NCI-H187 (cell line): ENCODE measurements around the gene FOXP2.
"Not testable (repeated sequence)": the region's sequence is repeated elsewhere in the genome, so short reads cannot be mapped to it uniquely, and the experiment has no call there.

Source experiments
- DNase-seq, 2 experiments: peaks; one replicate each; lab custom pipeline; 2025; lab: John Stamatoyannopoulos, UW

The FOXP2 gene

DNA sequence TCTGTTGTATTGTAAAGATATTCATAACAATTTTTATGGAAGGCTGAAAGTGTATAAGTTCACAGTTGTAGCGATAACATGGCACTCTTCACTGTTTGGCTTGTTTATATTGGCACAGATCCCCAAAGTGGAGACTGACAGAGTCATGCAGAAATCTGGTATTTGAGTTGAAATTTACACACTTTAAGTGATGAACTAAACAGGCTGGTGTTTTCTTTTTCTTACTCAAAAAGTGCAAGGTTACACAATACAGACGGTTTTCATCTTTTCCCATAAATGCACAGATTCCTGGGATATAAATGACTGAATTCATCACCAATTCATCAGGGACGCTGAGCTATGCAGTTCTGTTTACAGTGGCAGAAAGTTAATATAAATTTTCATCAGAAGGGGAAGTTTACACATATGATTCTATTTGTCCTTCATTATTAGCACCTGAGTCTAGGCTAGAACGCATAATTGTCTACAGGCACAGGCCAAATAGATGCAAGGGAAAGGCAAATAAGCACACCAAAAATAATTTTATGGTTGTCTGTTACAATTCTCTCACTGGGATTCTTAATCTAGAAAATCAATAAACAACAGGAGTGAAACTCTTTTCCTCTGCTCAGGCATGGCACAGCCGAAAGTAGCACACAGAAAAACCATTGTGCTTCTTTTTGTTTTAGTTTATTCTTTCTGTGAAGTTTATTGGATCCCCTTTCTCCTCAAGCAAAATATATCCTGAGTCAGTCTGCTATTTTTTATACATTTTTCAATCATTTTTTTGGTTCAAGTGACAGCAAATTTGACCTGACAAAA lies 88.0 kb downstream of the FOXP2 start:
- DNase-seq = no peak

DNA sequence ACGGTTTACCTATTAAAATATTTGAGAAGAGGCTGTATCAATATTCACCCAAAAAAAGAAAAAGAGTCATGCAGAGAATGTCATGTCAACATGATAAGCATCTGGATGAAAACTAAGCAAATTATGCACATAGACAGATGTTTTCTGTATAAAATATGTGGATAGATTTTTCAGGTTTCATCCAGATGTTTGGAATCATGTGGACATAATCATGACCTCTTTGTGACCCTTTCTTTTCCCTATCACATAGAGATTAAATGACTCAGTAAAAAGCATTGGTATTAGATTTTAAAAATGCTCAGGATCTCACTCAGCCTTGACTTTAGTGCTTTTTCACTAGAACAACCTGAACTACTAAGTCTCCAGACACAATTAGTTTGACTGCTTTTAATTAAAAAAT lies 90.0 kb downstream of the FOXP2 start:
- no peak for DNase-seq

DNA sequence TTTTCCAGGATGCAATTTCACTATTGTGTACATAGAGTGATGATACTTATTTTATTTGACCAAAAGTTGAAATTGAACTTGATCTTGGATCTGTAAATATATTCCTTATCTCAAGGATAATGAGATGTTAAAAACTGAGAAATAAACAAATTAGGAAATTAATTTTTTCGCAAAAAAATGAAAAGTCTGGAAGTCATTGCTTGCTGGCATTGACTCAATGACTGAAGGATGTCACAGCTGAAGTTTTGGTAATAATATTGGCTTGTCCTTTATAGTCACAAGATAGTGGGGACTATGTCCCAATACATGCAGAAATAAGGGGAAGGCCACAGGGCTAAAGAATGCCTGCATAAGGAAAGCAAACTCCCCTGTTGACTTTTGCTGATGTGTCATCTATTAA lies 92.8 kb downstream of the FOXP2 start:
- no peak for DNase-seq

GRCh38 chr7:114508086-114508485 lies 93.5 kb downstream of the FOXP2 start:
- DNase-seq = no peak

GRCh38 chr7:114510824-114511223 lies 96.2 kb downstream of the FOXP2 start:
- not testable (repeated sequence) for DNase-seq

- no peak for DNase-seq
These were observed 104.6 kb downstream of the FOXP2 start for GRCh38 chr7:114519240-114519639.

- DNase-seq = no peak
These were observed 107.5 kb downstream of the FOXP2 start for GRCh38 chr7:114522081-114522480.

DNA sequence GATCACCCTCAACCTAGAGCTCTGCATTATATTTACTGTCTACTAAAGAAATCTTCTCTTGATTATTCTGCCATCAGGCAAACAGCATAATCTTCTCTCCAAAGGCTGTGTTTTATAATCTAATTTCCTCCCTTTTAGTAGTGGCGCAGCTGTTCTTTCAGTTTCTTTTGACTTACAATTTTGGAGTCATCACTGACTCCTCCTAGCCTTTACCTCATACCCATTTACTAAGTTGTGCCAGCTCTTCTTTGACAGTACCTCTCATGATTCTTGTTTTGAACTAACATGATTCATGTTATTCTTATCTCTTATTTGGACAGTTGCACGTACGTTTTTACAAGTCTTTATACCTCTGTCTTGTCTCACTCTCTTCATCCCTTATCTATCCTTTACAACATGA lies 113.0 kb downstream of the FOXP2 start:
- DNase-seq = no peak

GRCh38 chr7:114530057-114530611 lies 115.5 kb downstream of the FOXP2 start:
- peak in 1 of 2 experiments; percentile 25 for DNase-seq

- no peak for DNase-seq
These were observed 116.7 kb downstream of the FOXP2 start for GRCh38 chr7:114531326-114531725.

DNA sequence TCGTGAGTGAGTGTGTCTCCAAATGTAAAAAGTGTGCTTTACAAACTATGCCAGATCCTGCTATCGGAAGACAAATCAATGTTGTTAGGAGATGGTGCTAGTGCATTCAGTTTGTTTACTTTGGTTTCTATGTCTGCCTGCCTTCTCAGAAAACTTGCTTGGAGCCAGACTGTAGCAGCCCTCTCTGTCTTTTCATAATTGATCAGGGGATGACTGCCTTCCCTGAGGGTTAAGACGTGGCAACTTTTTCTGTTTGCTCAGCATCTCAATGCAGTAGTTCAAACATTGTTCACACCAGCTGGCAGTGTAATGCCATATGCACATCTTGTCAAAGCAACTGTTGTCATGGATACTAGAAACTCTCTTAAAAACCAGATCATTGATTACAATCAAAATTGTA lies 118.5 kb downstream of the FOXP2 start:
- DNase-seq = peak in 1 of 2 experiments; percentile 27

GRCh38 chr7:114534953-114535352 lies 120.3 kb downstream of the FOXP2 start:
- DNase-seq = no peak

GRCh38 chr7:114539575-114539974 lies 125.0 kb downstream of the FOXP2 start:
- DNase-seq = no peak

DNA sequence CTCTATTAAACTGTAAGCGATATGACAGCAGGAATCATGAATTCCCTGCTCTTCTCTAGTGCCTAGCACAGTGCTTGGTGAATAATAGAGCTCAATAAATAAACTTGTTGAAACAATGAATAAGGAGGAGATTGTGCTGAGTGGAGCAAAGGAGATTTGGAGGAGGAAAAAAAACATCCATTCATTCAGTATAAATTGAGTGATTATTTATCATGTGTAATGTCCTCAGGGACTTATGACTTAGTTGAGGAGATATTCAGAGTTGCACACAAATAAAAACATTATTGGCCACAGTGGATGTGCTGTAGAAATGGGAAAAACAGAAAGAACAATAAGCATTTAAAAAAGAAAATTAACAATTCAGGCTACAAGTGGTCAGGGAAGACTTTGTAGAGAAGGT lies 125.7 kb downstream of the FOXP2 start:
- DNase-seq = no peak

DNA sequence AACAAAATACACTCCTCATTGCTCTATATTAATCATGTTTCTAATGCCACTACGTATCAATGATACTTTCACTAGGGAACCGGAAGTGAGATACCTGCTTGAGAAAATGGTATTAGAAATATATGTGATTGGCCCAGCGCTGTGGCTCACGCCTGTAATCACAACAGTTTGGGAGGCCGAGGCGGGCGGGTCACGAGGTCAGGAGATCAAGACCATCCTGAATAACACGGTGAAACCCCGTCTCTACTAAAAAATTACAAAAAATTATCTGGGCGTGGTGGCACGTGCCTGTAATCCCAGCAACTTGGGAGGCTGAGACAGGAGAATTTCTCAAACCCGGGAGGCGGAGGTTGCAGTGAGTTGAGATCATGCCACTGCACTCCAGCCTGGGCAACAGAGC lies 132.7 kb downstream of the FOXP2 start:
- DNase-seq = not testable (repeated sequence)

GRCh38 chr7:114548081-114548980 lies 133.7 kb downstream of the FOXP2 start:
- no peak for DNase-seq

- no peak for DNase-seq
These were observed 140.3 kb downstream of the FOXP2 start for GRCh38 chr7:114554781-114555537.

GRCh38 chr7:114567416-114567815 lies 152.8 kb downstream of the FOXP2 start:
- DNase-seq = no peak

DNA sequence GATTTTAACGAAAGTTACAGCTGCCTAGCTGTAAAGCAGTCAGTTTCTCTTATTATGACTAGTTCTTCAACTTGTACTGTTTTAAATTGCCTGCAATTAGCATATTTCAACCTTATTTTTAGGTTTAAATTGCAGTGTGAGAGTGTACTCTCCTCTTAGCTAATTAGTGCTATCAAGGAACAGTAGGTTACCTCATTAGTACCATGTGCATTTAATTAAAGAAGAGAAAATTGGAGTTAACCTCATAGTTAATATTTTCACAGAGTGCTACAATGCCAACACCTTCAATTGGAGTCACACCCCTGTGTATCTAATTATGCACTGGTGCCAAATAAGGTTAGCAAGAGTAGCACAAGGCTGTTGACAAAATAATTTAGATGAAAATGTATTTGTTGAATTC lies 154.6 kb downstream of the FOXP2 start:
- DNase-seq = no peak

- no peak for DNase-seq
These were observed 159.8 kb downstream of the FOXP2 start for GRCh38 chr7:114574384-114574783.

- no peak for DNase-seq
These were observed 160.5 kb downstream of the FOXP2 start for GRCh38 chr7:114575098-114575497.

DNA sequence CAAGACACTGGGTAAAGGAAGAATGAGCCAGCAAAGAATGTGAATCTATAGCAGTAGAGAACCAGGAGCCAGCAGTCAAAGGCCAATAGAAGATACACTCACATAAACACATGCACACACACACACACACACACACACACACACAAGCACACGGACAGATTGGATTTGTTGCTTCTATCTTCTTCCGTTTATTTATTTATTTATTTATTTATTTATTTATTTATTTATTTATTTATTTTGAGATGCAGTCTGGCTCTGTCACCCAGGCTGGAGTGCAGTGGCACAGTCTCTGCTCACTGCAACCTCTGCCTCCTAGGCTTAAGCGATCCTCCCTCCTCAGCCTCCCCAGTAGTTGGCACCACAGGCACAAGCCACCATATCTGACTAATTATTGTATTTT lies 166.3 kb downstream of the FOXP2 start:
- not testable (repeated sequence) for DNase-seq
